HepG2 (cell line): ENCODE results near the gene KRTAP5-10. TPM values are rescaled to one million over a fixed set of nuclear protein-coding genes. Genes with fewer than 3 reads are reported as not detected.

ENCODE experiments used
- ERF ChIP-seq: IDR thresholded peaks from 2 replicates; pipeline ENCODE4 v1.6.1; 2018; ENCODE audit warnings: missing biosample characterization, missing genetic modification reagents
- HDAC2 ChIP-seq: sonication (generic); formaldehyde crosslinking; IDR thresholded peaks from 2 replicates; pipeline ENCODE4 v1.4.0; 2020; ENCODE audit warnings: missing genetic modification reagents
- IKZF5 ChIP-seq: IDR thresholded peaks from 2 replicates; pipeline ENCODE4 v1.6.1; 2018; ENCODE audit warnings: missing genetic modification reagents, mild to moderate bottlenecking, missing compliant biosample characterization
- MAF1 ChIP-seq: sonication (generic); formaldehyde crosslinking; IDR thresholded peaks from 2 replicates; pipeline ENCODE4 v1.5.0; 2020; ENCODE audit warnings: missing genetic modification reagents, borderline replicate concordance
- MIXL1 ChIP-seq: IDR thresholded peaks from 2 replicates; pipeline ENCODE4 v1.6.1; 2016
- MYPOP ChIP-seq: sonication (generic); formaldehyde crosslinking; IDR thresholded peaks from 2 replicates; pipeline ENCODE4 v1.8.1; 2023; ENCODE audit warnings: mild to moderate bottlenecking, moderate library complexity, missing genetic modification reagents
- SALL1 ChIP-seq: sonication (generic); formaldehyde crosslinking; IDR thresholded peaks from 2 replicates; pipeline ENCODE4 v1.8.0; 2022; ENCODE audit warnings: mild to moderate bottlenecking, missing genetic modification reagents
- ZMYM4 ChIP-seq: sonication (generic); formaldehyde crosslinking; IDR thresholded peaks from 2 replicates; pipeline ENCODE4 v1.8.1; 2023; ENCODE audit warnings: mild to moderate bottlenecking, missing genetic modification reagents
- ZNF142 ChIP-seq: sonication (generic); formaldehyde crosslinking; IDR thresholded peaks from 2 replicates; pipeline ENCODE4 v1.4.0; 2020; ENCODE audit warnings: missing genetic modification reagents
- ZNF205 ChIP-seq: IDR thresholded peaks from 2 replicates; pipeline ENCODE4 v1.6.1; 2018; ENCODE audit warnings: missing biosample characterization, missing genetic modification reagents
- ZNF292 ChIP-seq: sonication (generic); formaldehyde crosslinking; IDR thresholded peaks from 2 replicates; pipeline ENCODE4 v1.8.1; 2022; ENCODE audit warnings: mild to moderate bottlenecking, low read depth, missing genetic modification reagents, borderline replicate concordance
- ZNF510 ChIP-seq: sonication (generic); formaldehyde crosslinking; IDR thresholded peaks from 2 replicates; pipeline ENCODE4 v1.4.0; 2020; ENCODE audit warnings: low read depth, mild to moderate bottlenecking, missing genetic modification reagents
- ZNF543 ChIP-seq: sonication (generic); formaldehyde crosslinking; IDR thresholded peaks from 2 replicates; pipeline ENCODE4 v1.4.0; 2020; ENCODE audit warnings: mild to moderate bottlenecking, missing genetic modification reagents
- ZNF556 ChIP-seq: sonication (generic); formaldehyde crosslinking; IDR thresholded peaks from 2 replicates; pipeline ENCODE4 v1.4.0; 2020; ENCODE audit warnings: mild to moderate bottlenecking, missing genetic modification reagents, borderline replicate concordance
- ZNF609 ChIP-seq: sonication (generic); formaldehyde crosslinking; IDR thresholded peaks from 2 replicates; pipeline ENCODE4 v1.4.0; 2020; ENCODE audit warnings: mild to moderate bottlenecking, missing genetic modification reagents, borderline replicate concordance
- polyA plus RNA-seq, 8 experiments: library from polyadenylated mRNA; depleted of rRNA in 3 of 8; stranded (reverse) in 7 of 8; unstranded in 1 of 8; fragments of >200 nt; fragmentation: Illumina TruSeq in 4 of 8; extraction: Trizol in 4 of 8; gene quantifications; 2 replicates each; pipeline versions ENCODE4 v1.2.1 to v1.2.3, GENCODE V29; 2011 to 2016; ENCODE audit warnings: low read depth in 4 of 8, missing spikeins in 1 of 8, mixed read lengths in 1 of 8; ENCODE audit not compliant: insufficient read depth in 1 of 8
- total RNA-seq, 5 experiments: library from RNA; depleted of rRNA; stranded (reverse); fragments of >200 nt; fragmentation: Illumina TruSeq; extraction: Trizol; gene quantifications; 2 replicates each; pipeline ENCODE4 v1.2.3, GENCODE V29; 2016; ENCODE audit warnings: low read depth in 1 of 5

KRTAP5-10 gene
- total and polyA plus RNA-seq, 2 of the 13 experiments (the other 11 are each of a cell fraction or from before 2014, with no cell fraction given): not detected

GRCh38 chr11:71534711-71535608 is 30.4 kb upstream of the KRTAP5-10 start (continued):
- TF ChIP-seq ZNF609 (CRISPR knock-in tag) (peak; percentile 58; the same call in 1 of the 2 replicates), SALL1 (CRISPR knock-in tag) (peak; percentile 47), ERF (CRISPR knock-in tag) (peak; percentile 27; the same call in 1 of the 2 replicates), HDAC2 (CRISPR knock-in tag) (peak; percentile 33; the same call in 1 of the 2 replicates), MIXL1 (CRISPR knock-in tag) (peak; percentile 57), ZNF543 (CRISPR knock-in tag) (0 out of 2 replicates have a peak, but pooled peaks have one; percentile 30), MAF1 (CRISPR knock-in tag) (0 out of 2 replicates have a peak, but pooled peaks have one; percentile 21), IKZF5 (0 out of 2 replicates have a peak, but pooled peaks have one; percentile 50), ZNF142 (CRISPR knock-in tag) (peak; percentile 76), ZNF510 (CRISPR knock-in tag) (0 out of 2 replicates have a peak, but pooled peaks have one; percentile 4), ZNF292 (peak; percentile 50; the same call in 1 of the 2 replicates), MYPOP (0 out of 2 replicates have a peak, but pooled peaks have one; percentile 36), ZNF556 (CRISPR knock-in tag) (peak; percentile 15; the same call in 1 of the 2 replicates), ZNF205 (CRISPR knock-in tag) (0 out of 2 replicates have a peak, but pooled peaks have one; percentile 18), ZMYM4 (peak; percentile 16; the same call in 1 of the 2 replicates)
